Measurements from ENCODE around the gene NHS.

Gene NHS

GRCh38 chrX:17705211-17705610, 330.2 kb downstream of the NHS start:
- DNase-seq: no peak
- peaks cover 0 to 11% (median 0%) of the 10 kb centered on the region in 4 donors for H3K4me1 ChIP-seq
- no peak overlapping the region for H3K27ac ChIP-seq
- H3K36me3 ChIP-seq: no peaks in the 10 kb centered on the region
- H3K4me3 ChIP-seq: no peak overlapping the region
- TF ChIP-seq CTCF (IDR thresholded peaks at IDR 0.05): no peak
- no peaks in the 10 kb centered on the region for H3K9me3 ChIP-seq
- no peaks in the 10 kb centered on the region for H3K27me3 ChIP-seq
- intact Hi-C loops (cut with DNase I; ENCODE audit: low total_unique reads): no loop called here

- peaks cover 0 to 11% (median 0%) of the 10 kb centered on the region in 4 donors for H3K4me1 ChIP-seq
- H3K4me3 ChIP-seq: no peak overlapping the region
- H3K27ac ChIP-seq: no peak overlapping the region
- no peaks in the 10 kb centered on the region for H3K9me3 ChIP-seq
- DNase-seq: no peak
- intact Hi-C loops (cut with DNase I; ENCODE audit: low total_unique reads): no loop called here
- H3K36me3 ChIP-seq: no peaks in the 10 kb centered on the region
- no peak for TF ChIP-seq CTCF (IDR thresholded peaks at IDR 0.05)
- no peaks in the 10 kb centered on the region for H3K27me3 ChIP-seq
Measured at GRCh38 chrX:17706676-17707075, 331.7 kb downstream of the NHS start.

- H3K36me3 ChIP-seq: no peaks in the 10 kb centered on the region
- no peaks in the 10 kb centered on the region for H3K27me3 ChIP-seq
- H3K27ac ChIP-seq: no peak overlapping the region
- no peak for TF ChIP-seq CTCF (IDR thresholded peaks at IDR 0.05)
- intact Hi-C loops (cut with DNase I; ENCODE audit: low total_unique reads): no loop called here
- DNase-seq: no peak
- H3K4me1 ChIP-seq: peaks cover 0 to 11% (median 0%) of the 10 kb centered on the region in 4 donors
- H3K4me3 ChIP-seq: no peak overlapping the region
- no peaks in the 10 kb centered on the region for H3K9me3 ChIP-seq
Measured at GRCh38 chrX:17707731-17708130, 332.7 kb downstream of the NHS start.

GRCh38 chrX:17710871-17711301, 335.9 kb downstream of the NHS start:
- intact Hi-C loops (cut with DNase I; ENCODE audit: low total_unique reads): no loop called here
- no peaks in the 10 kb centered on the region for H3K27me3 ChIP-seq
- H3K36me3 ChIP-seq: no peaks in the 10 kb centered on the region
- TF ChIP-seq CTCF (IDR thresholded peaks at IDR 0.05): no peak
- no peak overlapping the region for H3K27ac ChIP-seq
- H3K4me3 ChIP-seq: no peak overlapping the region
- H3K9me3 ChIP-seq: no peaks in the 10 kb centered on the region
- no peak for DNase-seq
- H3K4me1 ChIP-seq: peaks cover 0 to 11% (median 0%) of the 10 kb centered on the region in 4 donors

- no peaks in the 10 kb centered on the region for H3K4me1 ChIP-seq
- no peaks in the 10 kb centered on the region for H3K36me3 ChIP-seq
- H3K9me3 ChIP-seq: no peaks in the 10 kb centered on the region
- H3K27ac ChIP-seq: no peak overlapping the region
- DNase-seq: no peak
- H3K4me3 ChIP-seq: no peak overlapping the region
- TF ChIP-seq CTCF (IDR thresholded peaks at IDR 0.05): no peak
- no peaks in the 10 kb centered on the region for H3K27me3 ChIP-seq
- intact Hi-C loops (cut with DNase I; ENCODE audit: low total_unique reads): no loop called here
Measured at GRCh38 chrX:17713288-17713687, 338.3 kb downstream of the NHS start.

- no peaks in the 10 kb centered on the region for H3K4me1 ChIP-seq
- H3K4me3 ChIP-seq: no peak overlapping the region
- no peak for TF ChIP-seq CTCF (IDR thresholded peaks at IDR 0.05)
- no peaks in the 10 kb centered on the region for H3K36me3 ChIP-seq
- no peaks in the 10 kb centered on the region for H3K9me3 ChIP-seq
- no peak overlapping the region for H3K27ac ChIP-seq
- no peak for DNase-seq
- intact Hi-C loops (cut with DNase I; ENCODE audit: low total_unique reads): no loop called here
- H3K27me3 ChIP-seq: no peaks in the 10 kb centered on the region
Measured at GRCh38 chrX:17718649-17719165, 343.7 kb downstream of the NHS start.
